Measurements from ENCODE around the gene MSRB1. TPM values are rescaled to one million over a fixed set of nuclear protein-coding genes. Genes with fewer than 3 reads are reported as not detected.

The MSRB1 gene
- total RNA-seq (10 to 100 TPM; 20.4 TPM), polyA plus RNA-seq (20.2 TPM)

- Mint-ChIP-seq H3K27me3 (no peaks in the 10 kb centered on the region), H3K9me3 (no peaks in the 10 kb centered on the region), H3K36me3 (peaks cover 0 to 19% (median under 1%) of the 10 kb centered on the region in 3 donors), H3K4me1 (peaks cover 8 to 24% (median 11%) of the 10 kb centered on the region in 3 donors), H3K4me3 (peak within 1 kb of the TSS; percentile 80 to 95 (median 88)), H3K27ac (peak within 1 kb of the TSS; percentile 46 to 92 (median 78))
- peak within 1 kb of the TSS; percentile 79 for H3K4me3 ChIP-seq (ENCODE audit: low read length)
- peak; percentile 98 to 100 (median 100) for DNase-seq
- peak within 1 kb of the TSS; percentile 72 for H3K27ac ChIP-seq (ENCODE audit: low read depth, low read length)
- ChIA-PET POLR2A (interaction anchor here (1.0 to 1.7 kb wide), 6 partner anchors 9 to 212 kb away, joined by 3 to 16 read pairs (median 6); partner anchors contain the start of genes NUBP2, RPS2, SPSB3 and TRAF7), CTCF (interaction anchor here (1.1 to 1.4 kb wide), 3 partner anchors 8 to 15 kb away, joined by 4 to 9 read pairs (median 6); no protein-coding TSS in a partner anchor)
- peaks cover 9% of the 10 kb centered on the region for H3K36me3 ChIP-seq (ENCODE audit: insufficient read depth, low read length)
- no peaks in the 10 kb centered on the region for H3K27me3 ChIP-seq (ENCODE audit: insufficient read depth, low read length, poor library complexity, severe bottlenecking)
- H3K4me1 ChIP-seq (ENCODE audit: insufficient read depth, low read length) = peaks cover 16% of the 10 kb centered on the region
- no peaks in the 10 kb centered on the region for H3K9me3 ChIP-seq (ENCODE audit: low read length)
These were observed at the start of gene MSRB1 for GRCh38 chr16:1942810-1943726. Gene MSRB1 (minus strand): TSS chr16:1943199. CDS start chr16:1943156, 43 bp downstream.

- ChIA-PET CTCF (interaction anchor here (1.2 to 3.5 kb wide), 3 partner anchors 12 to 148 kb away, joined by 4 to 17 read pairs (median 5); partner anchors contain the start of gene TBL3), POLR2A (interaction anchor here (0.5 to 2.9 kb wide), 8 partner anchors 11 to 163 kb away, joined by 3 to 35 read pairs (median 4); partner anchors contain the start of genes NOXO1, RPS2, TBL3 and TRAF7)
- no peaks in the 10 kb centered on the region for H3K36me3 ChIP-seq (ENCODE audit: insufficient read depth, low read length)
- H3K4me1 ChIP-seq (ENCODE audit: insufficient read depth, low read length) = peaks cover 16% of the 10 kb centered on the region
- Mint-ChIP-seq H3K4me3 (peak overlapping the region; percentile 53 to 88 (median 79)), H3K27me3 (peaks cover 5 to 10% of the 10 kb centered on the region in 2 donors), H3K36me3 (peaks cover 0 to under 1% (median 0%) of the 10 kb centered on the region in 3 donors), H3K27ac (peak overlapping the region in 5 of 8 donors; percentile 51 to 95 (median 89)), H3K9me3 (no peaks in the 10 kb centered on the region), H3K4me1 (peaks cover 16 to 38% (median 24%) of the 10 kb centered on the region in 3 donors)
- peak; percentile 88 to 99 (median 98) for DNase-seq
- H3K27ac ChIP-seq (ENCODE audit: low read depth, low read length) = peak overlapping the region; percentile 54
- no peaks in the 10 kb centered on the region for H3K9me3 ChIP-seq (ENCODE audit: low read length)
- H3K27me3 ChIP-seq (ENCODE audit: insufficient read depth, low read length, poor library complexity, severe bottlenecking) = peaks cover 14% of the 10 kb centered on the region
- H3K4me3 ChIP-seq (ENCODE audit: low read length) = peak overlapping the region; percentile 64
These were observed 49.1 kb upstream of the MSRB1 start for GRCh38 chr16:1991948-1992703.

GRCh38 chr16:1991588-1991947 lies 48.6 kb upstream of the MSRB1 start:
- Histone ChIP-seq H3K36me3 (ENCODE audit: insufficient read depth, low read length) (no peaks in the 10 kb centered on the region), H3K27ac (ENCODE audit: low read depth, low read length) (peak overlapping the region; percentile 54), H3K9me3 (ENCODE audit: low read length) (no peaks in the 10 kb centered on the region), H3K27me3 (ENCODE audit: insufficient read depth, low read length, poor library complexity, severe bottlenecking) (peaks cover 14% of the 10 kb centered on the region), H3K4me1 (ENCODE audit: insufficient read depth, low read length) (peaks cover 16% of the 10 kb centered on the region), H3K4me3 (ENCODE audit: low read length) (peak overlapping the region; percentile 64)
- Mint-ChIP-seq H3K27me3 (peaks cover 6 to 10% of the 10 kb centered on the region in 2 donors), H3K27ac (peak overlapping the region; percentile 72 to 96 (median 90)), H3K36me3 (peaks cover 0 to 5% (median 0%) of the 10 kb centered on the region in 3 donors), H3K4me1 (peaks cover 16 to 38% (median 22%) of the 10 kb centered on the region in 3 donors), H3K9me3 (no peaks in the 10 kb centered on the region), H3K4me3 (peak overlapping the region; percentile 77 to 88 (median 80))
- POLR2A ChIA-PET = interaction anchor here (0.6 to 2.9 kb wide), 6 partner anchors 10 to 163 kb away, joined by 3 to 35 read pairs (median 6); partner anchors contain the start of genes NOXO1, RPS2, TBL3 and TRAF7
- no peak for DNase-seq
- CTCF ChIA-PET = interaction anchor here (1.5 kb wide), 1 partner anchor 20 kb away, joined by 4 read pairs; the partner anchor contains the start of gene TBL3

GRCh38 chr16:1991135-1991551 lies 48.1 kb upstream of the MSRB1 start:
- ChIA-PET CTCF (interaction anchor here (1.5 kb wide), 1 partner anchor 19 kb away, joined by 4 read pairs; the partner anchor contains the start of gene TBL3), POLR2A (interaction anchor here (0.6 to 2.9 kb wide), 6 partner anchors 10 to 164 kb away, joined by 4 to 35 read pairs (median 6); partner anchors contain the start of genes NOXO1, RPS2, TBL3 and TRAF7)
- Mint-ChIP-seq H3K36me3 (peaks cover 0 to 9% (median 0%) of the 10 kb centered on the region in 3 donors), H3K4me1 (peaks cover 16 to 38% (median 21%) of the 10 kb centered on the region in 3 donors), H3K27me3 (peaks cover 6 to 10% of the 10 kb centered on the region in 2 donors), H3K9me3 (no peaks in the 10 kb centered on the region), H3K27ac (peak overlapping the region in 7 of 8 donors; percentile 72 to 96 (median 91)), H3K4me3 (peak overlapping the region; percentile 77 to 88 (median 80))
- no peaks in the 10 kb centered on the region for H3K9me3 ChIP-seq (ENCODE audit: low read length)
- peaks cover 16% of the 10 kb centered on the region for H3K4me1 ChIP-seq (ENCODE audit: insufficient read depth, low read length)
- H3K4me3 ChIP-seq (ENCODE audit: low read length) = peak overlapping the region; percentile 64
- DNase-seq = peak; percentile 46 to 76 (median 57)
- H3K36me3 ChIP-seq (ENCODE audit: insufficient read depth, low read length) = no peaks in the 10 kb centered on the region
- peak overlapping the region; percentile 51 for H3K27ac ChIP-seq (ENCODE audit: low read depth, low read length)
- peaks cover 14% of the 10 kb centered on the region for H3K27me3 ChIP-seq (ENCODE audit: insufficient read depth, low read length, poor library complexity, severe bottlenecking)

GRCh38 chr16:1990351-1991134 lies 47.5 kb upstream of the MSRB1 start:
- Mint-ChIP-seq H3K27me3 (peaks cover 9 to 10% of the 10 kb centered on the region in 2 donors), H3K4me3 (peak overlapping the region; percentile 77 to 88 (median 80)), H3K9me3 (no peaks in the 10 kb centered on the region), H3K36me3 (peaks cover 0 to 14% (median 0%) of the 10 kb centered on the region in 3 donors), H3K4me1 (peaks cover 16 to 39% (median 20%) of the 10 kb centered on the region in 3 donors), H3K27ac (peak overlapping the region; percentile 72 to 95 (median 90))
- Histone ChIP-seq H3K36me3 (ENCODE audit: insufficient read depth, low read length) (no peaks in the 10 kb centered on the region), H3K27me3 (ENCODE audit: insufficient read depth, low read length, poor library complexity, severe bottlenecking) (peaks cover 14% of the 10 kb centered on the region), H3K4me1 (ENCODE audit: insufficient read depth, low read length) (peaks cover 16% of the 10 kb centered on the region), H3K9me3 (ENCODE audit: low read length) (no peaks in the 10 kb centered on the region), H3K4me3 (ENCODE audit: low read length) (peak overlapping the region; percentile 64), H3K27ac (ENCODE audit: low read depth, low read length) (peak overlapping the region; percentile 51)
- DNase-seq = peak in 3 of 5 donors; percentile 29 to 68 (median 55)
- ChIA-PET CTCF (interaction anchor here (1.5 kb wide), 1 partner anchor 19 kb away, joined by 4 read pairs; the partner anchor contains the start of gene TBL3), POLR2A (interaction anchor here (0.6 to 2.9 kb wide), 6 partner anchors 18 to 164 kb away, joined by 3 to 35 read pairs (median 6); partner anchors contain the start of genes RPS2, TBL3 and TRAF7)

GRCh38 chr16:1990101-1990350 lies 47.0 kb upstream of the MSRB1 start:
- Mint-ChIP-seq H3K9me3 (no peaks in the 10 kb centered on the region), H3K27me3 (peaks cover 9 to 10% of the 10 kb centered on the region in 2 donors), H3K4me1 (peaks cover 17 to 44% (median 22%) of the 10 kb centered on the region in 3 donors), H3K27ac (no peak overlapping the region), H3K36me3 (peaks cover 0 to 15% (median 0%) of the 10 kb centered on the region in 3 donors), H3K4me3 (no peak overlapping the region)
- ChIA-PET CTCF (no interaction called here), POLR2A (interaction anchor here (1.0 to 2.7 kb wide), 3 partner anchors 18 to 26 kb away, joined by 3 to 35 read pairs (median 4); partner anchors contain the start of genes RPS2 and TBL3)
- no peak overlapping the region for H3K27ac ChIP-seq (ENCODE audit: low read depth, low read length)
- no peak overlapping the region for H3K4me3 ChIP-seq (ENCODE audit: low read length)
- H3K27me3 ChIP-seq (ENCODE audit: insufficient read depth, low read length, poor library complexity, severe bottlenecking) = peaks cover 14% of the 10 kb centered on the region
- H3K9me3 ChIP-seq (ENCODE audit: low read length) = no peaks in the 10 kb centered on the region
- DNase-seq = no peak
- H3K36me3 ChIP-seq (ENCODE audit: insufficient read depth, low read length) = no peaks in the 10 kb centered on the region
- H3K4me1 ChIP-seq (ENCODE audit: insufficient read depth, low read length) = peaks cover 20% of the 10 kb centered on the region
